PC-9 (cell line): ENCODE data around the gene JADE2. TPM values are rescaled to one million over a fixed set of nuclear protein-coding genes. Genes with fewer than 3 reads are reported as not detected.

ENCODE experiments used
- BruUV-seq: library from RNA; stranded (reverse); fragments of 400-500 nt; replicated peaks from 2 replicates; lab custom pipeline; 2021; lab: Mats Ljungman, UMichigan
- CTCF ChIA-PET: fragments of 300-600 bp; sonication (Branson Sonifier 250); formaldehyde crosslinking; loops from one replicate; lab custom pipeline; 2022; ENCODE audit warnings: antibody characterized with exemption; lab: Charles Lee
- POLR2A ChIA-PET: fragments of 300-600 bp; sonication (Branson Sonifier 250); formaldehyde crosslinking; loops from one replicate; lab custom pipeline; 2022; ENCODE audit warnings: antibody characterized with exemption; ENCODE audit not compliant: unreplicated experiment; lab: Charles Lee
- DNase-seq, 2 experiments: peaks; one replicate each; pipeline versions ENCODE4 v3.0.0 to v3.0.0-alpha.2; 2015 to 2022; ENCODE audit warnings: mixed read lengths in 1 of 2
- H2AFZ ChIP-seq: fragments of 200-600 bp; sonication (generic); 2 replicates; pipeline ENCODE4 v1.8.1; 2017; ENCODE audit warnings: antibody characterized with exemption
- H3F3A ChIP-seq: fragments of 200-600 bp; sonication (generic); 2 replicates; pipeline ENCODE4 v1.8.1; 2017; ENCODE audit warnings: antibody characterized with exemption, mild to moderate bottlenecking, low read depth; ENCODE audit not compliant: insufficient read depth
- H3K27ac ChIP-seq: fragments of 200-600 bp; sonication (generic); 2 replicates; pipeline ENCODE4 v1.6.1; 2016; ENCODE audit warnings: mixed run types
- H3K27me3 ChIP-seq: fragments of 200-600 bp; sonication (generic); 2 replicates; pipeline ENCODE4 v1.6.1; 2016; ENCODE audit warnings: low read depth, mixed run types; ENCODE audit not compliant: insufficient read depth
- H3K36me3 ChIP-seq: fragments of 200-600 bp; sonication (generic); 2 replicates; pipeline ENCODE4 v1.6.1; 2016; ENCODE audit warnings: low read depth, mixed run types
- H3K4me1 ChIP-seq: fragments of 200-600 bp; sonication (generic); replicated peaks from 2 replicates; pipeline ENCODE4 v1.6.1; 2016; ENCODE audit warnings: mixed run types; ENCODE audit not compliant: insufficient read depth
- H3K4me2 ChIP-seq: fragments of 200-600 bp; sonication (generic); 2 replicates; pipeline ENCODE4 v1.6.1; 2017; ENCODE audit warnings: mixed run types
- H3K4me3 ChIP-seq: fragments of 200-600 bp; sonication (generic); 2 replicates; pipeline ENCODE4 v1.6.1; 2016; ENCODE audit warnings: mixed run types
- H3K79me2 ChIP-seq: fragments of 200-600 bp; sonication (generic); 2 replicates; pipeline ENCODE4 v1.6.1; 2017; ENCODE audit warnings: low read depth, mixed run types
- H3K9me2 ChIP-seq: fragments of 200-600 bp; sonication (generic); 2 replicates; pipeline ENCODE4 v1.8.1; 2017; ENCODE audit warnings: mild to moderate bottlenecking; ENCODE audit not compliant: insufficient read depth
- H3K9me3 ChIP-seq: fragments of 200-600 bp; sonication (generic); 2 replicates; pipeline ENCODE4 v1.8.1; 2016; ENCODE audit warnings: low read depth; ENCODE audit not compliant: insufficient read depth
- H4K20me1 ChIP-seq: fragments of 200-600 bp; sonication (generic); 2 replicates; pipeline ENCODE4 v1.8.1; 2017; ENCODE audit not compliant: insufficient read depth
- EZH2 ChIP-seq: fragments of 200-600 bp; sonication (generic); IDR thresholded peaks from 2 replicates; pipeline ENCODE4 v1.8.0; 2017; ENCODE audit warnings: antibody characterized with exemption, low read depth
- intact Hi-C: fragments of 100-400 bp; cut with micrococcal nuclease; formaldehyde crosslinking; loops from one replicate; pipeline ENCODE4 v1.10.0; 2022; ENCODE audit not compliant: unreplicated experiment
- total RNA-seq: library from RNA; stranded (reverse); gene quantifications from 2 replicates; pipeline ENCODE4 v1.2.3, GENCODE V29; 2021
- TF ChIP-seq, protein P1 (sequence below): fragments of 200-600 bp; sonication (generic); conservative IDR thresholded peaks from 2 replicates; pipeline ENCODE4 v1.6.1; 2017; ENCODE audit warnings: mixed run types, antibody characterized with exemption, mild to moderate bottlenecking, moderate library complexity

Gene JADE2
- total RNA-seq, 1 experiment from 2014 or later, result 82.1 TPM

DNA sequence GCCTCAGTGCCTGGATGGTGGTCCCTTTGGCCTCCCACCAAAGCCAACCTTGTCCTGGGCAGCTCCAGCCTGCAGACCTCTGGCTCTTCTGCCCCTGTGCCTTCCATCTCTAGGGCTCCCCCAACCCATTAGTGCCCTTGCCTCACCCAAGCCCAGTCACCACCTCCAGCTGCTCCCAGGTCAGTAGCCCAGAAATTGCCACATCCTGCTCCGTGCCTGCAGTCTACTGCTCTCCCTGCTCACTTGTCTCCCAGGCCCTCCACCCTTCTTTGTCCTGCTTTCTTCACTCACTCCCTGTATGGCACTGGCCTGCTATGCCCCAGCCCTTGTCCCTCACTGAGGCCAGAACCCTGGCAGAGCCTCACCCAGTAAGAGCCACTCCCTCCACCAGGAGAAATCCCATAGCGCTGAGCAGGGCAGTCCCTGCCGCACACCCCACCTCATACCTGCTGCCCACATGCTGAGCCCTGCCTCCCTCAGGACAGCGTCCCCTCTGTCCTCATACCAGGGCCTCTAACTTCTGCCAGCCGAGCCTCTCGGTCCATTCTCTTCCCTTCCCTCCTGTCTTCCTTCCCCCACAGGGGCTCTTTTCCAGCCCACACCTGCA, 44.4 kb downstream of the JADE2 start:
- intact Hi-C loops, result loop anchor here (5.0 kb wide), 1 partner anchor 133 kb away; no protein-coding TSS in a partner anchor
- TF ChIP-seq EZH2, result no peak
- H3K27ac ChIP-seq, result no peak overlapping the region

DNA sequence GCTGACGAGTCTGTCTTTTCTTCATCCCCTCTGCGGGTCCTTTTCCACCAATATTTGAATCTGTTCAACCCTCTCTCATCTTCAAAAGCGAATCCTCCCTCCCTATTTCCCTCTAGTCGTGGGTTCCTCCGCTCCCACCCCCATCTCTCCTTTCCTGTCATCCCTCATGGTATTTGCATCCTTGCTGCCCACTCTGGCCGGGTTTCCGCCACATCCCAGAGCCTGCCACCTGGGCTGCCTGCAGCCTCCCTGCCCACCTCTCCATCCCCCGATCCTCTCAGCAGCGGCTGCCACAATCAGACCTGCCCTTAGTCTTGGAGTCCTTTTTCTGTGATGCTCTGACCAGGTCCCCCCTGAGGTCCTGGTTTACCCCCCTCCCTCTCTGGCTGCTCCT, 44.9 kb downstream of the JADE2 start:
- Histone ChIP-seq H3K27ac (no peak overlapping the region), H3K79me2 (no peaks in the 10 kb centered on the region), H4K20me1 (peaks cover 20% of the 10 kb centered on the region), H3F3A (no peaks in the 10 kb centered on the region), H2AFZ (no peak overlapping the region), H3K36me3 (peaks cover 6% of the 10 kb centered on the region; the same call in 1 of the 2 replicates), H3K4me1 (no peaks in the 10 kb centered on the region), H3K27me3 (no peaks in the 10 kb centered on the region), H3K4me2 (no peak overlapping the region), H3K4me3 (no peak overlapping the region), H3K9me3 (no peaks in the 10 kb centered on the region), H3K9me2 (no peaks in the 10 kb centered on the region)
- ChIA-PET CTCF (no interaction called here), POLR2A (no interaction called here)
- no TSS peak for BruUV-seq
- intact Hi-C loops, result no loop called here
- TF ChIP-seq, protein P1, sequence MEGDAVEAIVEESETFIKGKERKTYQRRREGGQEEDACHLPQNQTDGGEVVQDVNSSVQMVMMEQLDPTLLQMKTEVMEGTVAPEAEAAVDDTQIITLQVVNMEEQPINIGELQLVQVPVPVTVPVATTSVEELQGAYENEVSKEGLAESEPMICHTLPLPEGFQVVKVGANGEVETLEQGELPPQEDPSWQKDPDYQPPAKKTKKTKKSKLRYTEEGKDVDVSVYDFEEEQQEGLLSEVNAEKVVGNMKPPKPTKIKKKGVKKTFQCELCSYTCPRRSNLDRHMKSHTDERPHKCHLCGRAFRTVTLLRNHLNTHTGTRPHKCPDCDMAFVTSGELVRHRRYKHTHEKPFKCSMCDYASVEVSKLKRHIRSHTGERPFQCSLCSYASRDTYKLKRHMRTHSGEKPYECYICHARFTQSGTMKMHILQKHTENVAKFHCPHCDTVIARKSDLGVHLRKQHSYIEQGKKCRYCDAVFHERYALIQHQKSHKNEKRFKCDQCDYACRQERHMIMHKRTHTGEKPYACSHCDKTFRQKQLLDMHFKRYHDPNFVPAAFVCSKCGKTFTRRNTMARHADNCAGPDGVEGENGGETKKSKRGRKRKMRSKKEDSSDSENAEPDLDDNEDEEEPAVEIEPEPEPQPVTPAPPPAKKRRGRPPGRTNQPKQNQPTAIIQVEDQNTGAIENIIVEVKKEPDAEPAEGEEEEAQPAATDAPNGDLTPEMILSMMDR, result no peak
- TF ChIP-seq EZH2, result no peak
- no peak for DNase-seq

More for the DNA sequence above, 44.4 kb downstream of the JADE2 start:
- H3K4me3 ChIP-seq, result no peak overlapping the region
- DNase-seq, result no peak
- H2AFZ ChIP-seq, result no peak overlapping the region
- H3K4me1 ChIP-seq, result no peaks in the 10 kb centered on the region
- no peaks in the 10 kb centered on the region for H3K27me3 ChIP-seq
- no peak overlapping the region for H3K4me2 ChIP-seq
- H3K9me2 ChIP-seq, result no peaks in the 10 kb centered on the region
- H3F3A ChIP-seq, result no peaks in the 10 kb centered on the region
- no peaks in the 10 kb centered on the region for H3K79me2 ChIP-seq
- no TSS peak for BruUV-seq
- H4K20me1 ChIP-seq, result peaks cover 20% of the 10 kb centered on the region
- ChIA-PET CTCF (no interaction called here), POLR2A (no interaction called here)
- H3K9me3 ChIP-seq, result no peaks in the 10 kb centered on the region
- peaks cover 6% of the 10 kb centered on the region; the same call in 1 of the 2 replicates for H3K36me3 ChIP-seq

DNA sequence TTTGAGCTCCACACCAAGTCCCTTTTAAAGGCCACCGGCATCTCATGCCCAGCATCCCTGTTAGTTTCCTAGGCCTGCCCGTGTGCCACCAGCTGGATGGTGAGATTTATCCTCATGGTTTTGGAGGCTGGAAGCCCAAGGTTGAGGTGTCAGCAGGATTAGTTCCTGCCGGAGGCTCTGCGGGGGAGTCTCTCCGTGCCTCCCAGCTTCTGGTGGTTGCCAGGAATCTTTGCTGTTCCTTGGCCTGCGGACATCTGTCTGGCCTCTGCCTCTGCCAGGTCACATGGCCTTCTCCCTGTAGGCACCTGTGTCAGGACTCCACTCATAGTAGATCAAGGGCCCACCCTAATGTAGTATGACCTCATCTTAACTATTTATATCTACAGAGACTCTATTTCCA, 45.4 kb downstream of the JADE2 start:
- H3K79me2 ChIP-seq, result no peaks in the 10 kb centered on the region
- peaks cover 24% of the 10 kb centered on the region for H4K20me1 ChIP-seq
- H3K27me3 ChIP-seq, result no peaks in the 10 kb centered on the region
- POLR2A ChIA-PET, result no interaction called here
- H3K4me2 ChIP-seq, result no peak overlapping the region
- CTCF ChIA-PET, result no interaction called here
- TF ChIP-seq, protein P1, result no peak
- no peak for TF ChIP-seq EZH2
- no peak for DNase-seq
- no peaks in the 10 kb centered on the region for H3K4me1 ChIP-seq
- H3K36me3 ChIP-seq, result peaks cover 6% of the 10 kb centered on the region; the same call in 1 of the 2 replicates
- intact Hi-C loops, result no loop called here
- H3K9me3 ChIP-seq, result no peaks in the 10 kb centered on the region
- no peaks in the 10 kb centered on the region for H3K9me2 ChIP-seq
- H2AFZ ChIP-seq, result no peak overlapping the region
- BruUV-seq, result no TSS peak
- no peak overlapping the region for H3K27ac ChIP-seq
- no peaks in the 10 kb centered on the region; the same call in 1 of the 2 replicates for H3F3A ChIP-seq
- H3K4me3 ChIP-seq, result no peak overlapping the region
